Raji (cell line): ENCODE measurements around the gene NCBP3.

Experiments
- POLR2A ChIP-seq: IDR thresholded peaks from 2 replicates; pipeline ENCODE4 v1.6.1; 2011; ENCODE audit warnings: low read depth, low read length, control low read depth; ENCODE audit not compliant: insufficient read depth

Gene NCBP3

DNA sequence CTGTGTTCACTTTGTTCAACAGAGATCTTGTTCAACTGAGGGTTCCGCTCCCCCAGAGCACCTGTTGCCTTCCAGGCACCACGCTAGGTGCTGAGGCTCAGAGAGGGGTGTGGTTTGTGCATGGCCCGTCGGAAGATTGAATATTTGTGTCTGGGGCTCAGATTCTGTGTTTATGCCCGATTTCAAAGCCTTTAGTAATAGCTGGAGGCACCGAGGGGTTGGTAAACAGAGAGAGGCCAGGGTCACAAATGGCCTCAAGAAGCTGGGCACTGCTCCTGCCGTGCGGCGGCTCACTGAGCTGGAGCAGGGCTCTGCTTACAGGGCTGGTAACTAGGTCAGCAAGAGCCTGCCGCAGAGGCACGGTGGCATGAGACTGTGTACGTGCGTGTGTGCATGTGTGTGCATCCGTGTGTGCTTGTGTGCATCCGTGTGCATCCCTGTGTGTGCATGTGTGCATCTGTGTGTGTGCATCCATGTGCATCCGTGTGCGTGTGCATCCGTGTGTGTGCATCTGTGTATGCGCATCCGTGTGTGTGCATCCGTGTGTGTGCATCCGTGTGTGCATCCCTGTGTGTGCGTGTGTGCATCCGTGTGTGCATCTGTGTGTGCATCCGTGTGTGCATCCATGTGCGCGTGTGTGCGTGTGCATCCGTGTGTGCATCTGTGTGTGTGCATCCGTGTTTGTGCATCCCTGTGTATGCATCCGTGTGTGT lies 50.5 kb downstream of the NCBP3 start:
- TF ChIP-seq POLR2A, result no peak

DNA sequence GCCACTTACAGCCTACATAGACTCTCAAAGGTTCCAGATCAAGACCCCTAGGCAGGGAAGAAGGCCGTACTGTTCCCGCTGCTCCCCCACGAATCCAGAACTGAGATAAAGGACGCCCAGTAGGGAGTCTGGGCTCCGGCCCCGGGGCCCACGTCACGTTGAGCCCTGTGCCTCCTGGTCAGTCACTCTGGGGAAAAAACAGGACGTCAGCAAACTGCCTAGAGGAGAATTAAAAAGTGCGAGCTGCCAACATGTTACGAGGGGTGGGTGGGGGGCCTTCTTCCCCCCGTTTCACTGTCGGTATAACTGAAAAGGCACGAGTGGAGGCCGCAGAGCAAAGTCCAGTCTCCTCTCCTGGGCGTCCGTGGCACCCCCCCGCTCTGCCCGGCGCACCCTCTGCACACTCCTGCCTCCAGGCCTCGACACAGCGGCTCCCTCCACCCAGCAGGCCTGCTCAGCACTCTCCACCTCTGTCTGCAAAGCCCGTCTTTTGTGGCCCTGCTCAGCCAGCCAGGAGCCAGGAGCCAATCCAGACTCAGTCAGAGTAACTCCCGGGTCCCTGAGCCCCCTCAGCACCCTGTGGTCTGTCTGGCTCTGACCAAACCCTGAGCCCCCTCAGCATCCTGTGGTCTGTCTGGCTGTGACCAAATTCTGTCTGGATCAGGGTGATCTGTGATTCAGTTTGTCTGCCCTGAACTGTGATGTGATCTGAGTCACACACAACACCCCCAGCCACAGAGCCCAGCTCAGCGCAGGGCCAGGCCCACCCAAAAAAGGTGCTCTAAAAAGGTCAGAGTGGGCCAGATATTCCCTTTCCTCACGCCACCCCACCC lies 51.3 kb downstream of the NCBP3 start:
- TF ChIP-seq POLR2A, result no peak

DNA sequence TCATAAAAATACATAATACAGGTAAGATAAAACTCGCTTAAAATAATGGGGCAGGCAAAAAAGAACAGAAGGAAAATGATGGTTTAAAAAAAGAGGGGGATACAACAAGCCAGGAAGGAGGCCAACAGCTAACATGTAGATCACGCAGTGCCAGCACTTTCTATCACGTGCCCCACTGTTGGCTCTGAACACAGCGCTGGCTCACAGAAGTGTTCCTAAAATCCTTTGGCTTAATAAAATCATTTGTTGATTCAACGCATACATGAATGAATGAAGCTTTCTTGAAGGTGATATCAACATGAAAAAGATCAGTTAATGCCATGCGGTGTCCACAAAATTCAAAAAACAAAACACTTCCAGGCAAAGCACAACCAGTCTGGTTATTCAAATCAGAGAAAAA lies 53.6 kb downstream of the NCBP3 start:
- no peak for TF ChIP-seq POLR2A

DNA sequence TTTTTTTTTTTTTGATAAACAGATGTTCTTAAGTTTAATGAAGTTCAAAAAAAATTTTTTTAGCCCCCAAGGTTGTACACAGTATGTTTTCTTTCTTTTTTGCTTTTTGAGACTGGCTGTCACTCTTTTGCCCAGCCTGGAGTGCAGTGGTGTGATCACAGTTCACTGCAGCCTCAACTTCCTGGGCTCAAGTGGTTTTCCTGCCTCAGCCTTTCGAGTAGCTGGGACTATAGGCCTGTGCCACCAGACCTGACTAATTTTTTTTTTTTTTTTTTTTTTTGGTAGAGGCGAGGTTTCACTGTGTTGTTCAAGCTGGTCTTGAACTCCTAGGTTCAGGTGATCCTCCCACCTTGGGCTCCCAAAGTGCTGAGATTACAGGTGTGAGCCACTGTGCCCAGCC lies 57.8 kb downstream of the NCBP3 start:
- no peak for TF ChIP-seq POLR2A

DNA sequence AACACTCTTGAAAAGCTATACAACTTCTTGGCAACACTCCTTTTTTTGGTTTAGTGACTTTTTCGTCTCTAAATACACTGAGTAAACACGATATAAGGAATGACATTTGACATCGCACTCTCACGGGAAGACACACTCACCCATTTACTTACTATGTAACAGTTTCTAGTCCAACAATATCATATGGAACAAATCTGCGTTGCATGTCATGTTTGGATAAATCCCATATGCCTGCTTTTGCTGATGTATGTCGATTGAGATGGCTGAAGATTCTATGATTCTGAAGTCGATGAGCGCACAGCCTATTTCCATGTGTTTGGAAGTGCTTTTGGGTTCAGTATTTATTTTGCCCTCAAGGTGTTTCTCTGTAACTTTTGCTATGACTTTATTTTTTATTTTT lies 63.3 kb downstream of the NCBP3 start:
- no peak for TF ChIP-seq POLR2A

DNA sequence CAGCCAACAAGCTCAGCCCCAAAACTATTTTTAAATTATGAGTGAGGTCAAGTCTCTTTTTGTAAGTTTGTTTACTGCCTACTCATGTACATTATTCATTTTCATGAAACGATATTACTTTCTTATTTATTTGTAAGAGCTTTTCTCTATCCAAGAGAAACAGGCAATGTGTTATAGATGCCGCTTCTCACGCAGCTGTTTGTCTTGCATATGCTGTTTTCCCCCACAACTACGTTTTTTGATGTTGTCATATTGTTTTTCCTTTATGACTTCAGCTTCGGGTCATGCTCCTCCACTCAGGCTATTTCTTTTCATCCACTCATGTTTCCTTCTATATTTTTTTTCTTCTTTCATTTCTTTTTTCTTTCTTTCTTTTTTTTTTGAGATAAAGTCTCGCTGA lies 65.1 kb downstream of the NCBP3 start:
- TF ChIP-seq POLR2A, result no peak

DNA sequence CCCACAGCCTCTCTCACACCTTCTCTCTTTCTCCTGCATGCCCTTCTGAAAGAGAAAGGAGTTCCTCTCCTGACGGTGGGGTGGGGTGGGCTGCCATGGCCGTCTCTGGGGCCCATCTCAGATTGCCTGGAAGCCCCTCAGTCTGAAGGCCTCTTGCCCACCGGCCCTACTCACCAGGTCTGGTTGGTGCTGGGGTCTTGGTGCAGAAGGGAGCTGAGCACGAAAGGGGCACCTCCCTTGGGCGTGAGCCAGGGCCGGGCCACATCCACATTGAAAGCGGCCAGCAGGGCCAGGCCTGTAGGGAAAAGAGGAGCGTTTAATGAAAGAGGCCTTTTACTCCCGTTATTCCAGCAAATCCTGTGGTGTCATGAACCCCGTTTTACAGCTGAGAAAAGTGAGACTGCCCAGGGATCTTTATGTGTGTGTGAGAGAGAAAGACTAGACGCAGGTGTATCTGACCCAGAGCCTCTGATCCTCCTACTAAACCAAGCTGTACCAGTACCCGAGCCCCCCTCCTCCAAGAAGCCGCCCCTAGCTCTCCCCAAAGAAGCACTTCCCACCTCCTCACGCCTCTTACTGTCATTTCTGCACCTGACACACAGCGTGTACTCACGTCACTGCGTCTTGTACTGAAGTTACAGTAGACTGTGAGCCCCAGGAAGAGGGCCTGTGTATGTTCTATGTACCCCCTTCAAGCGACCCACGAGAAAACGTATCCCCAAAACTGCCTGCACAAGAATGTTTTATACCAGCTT lies 68.5 kb downstream of the NCBP3 start:
- TF ChIP-seq POLR2A, result no peak

DNA sequence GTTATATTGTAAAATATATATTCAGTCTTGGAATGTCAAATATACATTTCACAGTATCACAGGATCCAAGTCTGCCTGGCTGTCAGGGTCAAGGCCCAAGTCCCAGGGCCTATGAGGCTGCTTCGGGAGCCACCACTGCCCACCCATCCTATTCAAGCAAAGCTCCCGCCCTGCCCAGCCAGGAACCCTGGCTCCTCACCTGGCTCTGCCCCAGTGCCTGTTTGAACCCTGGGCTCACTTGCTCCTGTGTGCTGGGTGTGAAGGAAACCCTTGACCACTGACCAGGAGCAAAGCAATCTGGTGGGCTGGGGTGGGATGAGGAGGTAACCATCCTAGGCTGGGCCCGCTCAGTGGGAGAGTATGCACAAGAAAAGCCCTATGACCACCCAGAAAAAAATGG lies 72.1 kb downstream of the NCBP3 start:
- TF ChIP-seq POLR2A, result no peak

DNA sequence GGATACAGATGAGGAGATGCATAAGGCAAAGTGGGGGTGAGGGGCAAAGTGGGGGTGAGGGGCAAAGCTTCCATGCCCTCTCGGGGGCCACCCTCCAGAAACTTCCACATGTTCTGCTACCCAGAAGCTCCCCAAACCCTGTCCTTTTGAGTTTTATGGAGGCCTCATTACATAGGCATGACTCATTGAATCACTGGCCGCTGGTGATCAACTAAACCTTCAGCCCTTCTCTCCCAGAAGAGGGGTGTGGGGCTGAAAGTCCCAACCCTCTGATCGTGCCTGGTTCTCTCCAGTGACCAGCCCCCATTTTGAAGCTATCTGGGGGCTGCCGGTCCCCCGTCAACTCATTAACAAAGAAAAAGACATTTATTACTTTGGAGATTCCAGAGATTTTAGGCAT lies 72.5 kb downstream of the NCBP3 start:
- no peak for TF ChIP-seq POLR2A

DNA sequence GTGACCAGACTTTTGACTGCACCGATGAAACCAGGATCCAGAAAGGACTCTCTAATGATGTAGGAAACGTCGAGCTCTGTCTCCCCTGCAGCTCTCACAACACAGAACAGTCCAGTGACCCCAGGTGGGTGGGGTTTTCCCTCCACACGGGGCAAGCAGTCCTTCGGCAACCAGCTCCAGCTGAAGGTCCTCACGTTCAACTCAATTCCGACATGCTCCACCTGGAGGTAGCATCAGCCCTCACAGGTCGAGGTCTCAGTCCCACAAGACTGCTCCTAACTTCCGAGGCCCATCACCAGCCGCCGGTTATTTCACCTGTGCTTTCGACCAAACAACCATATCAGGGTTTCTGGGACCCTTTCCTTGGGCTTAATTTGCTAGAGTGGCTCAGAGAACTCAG lies 73.3 kb downstream of the NCBP3 start:
- TF ChIP-seq POLR2A, result no peak

DNA sequence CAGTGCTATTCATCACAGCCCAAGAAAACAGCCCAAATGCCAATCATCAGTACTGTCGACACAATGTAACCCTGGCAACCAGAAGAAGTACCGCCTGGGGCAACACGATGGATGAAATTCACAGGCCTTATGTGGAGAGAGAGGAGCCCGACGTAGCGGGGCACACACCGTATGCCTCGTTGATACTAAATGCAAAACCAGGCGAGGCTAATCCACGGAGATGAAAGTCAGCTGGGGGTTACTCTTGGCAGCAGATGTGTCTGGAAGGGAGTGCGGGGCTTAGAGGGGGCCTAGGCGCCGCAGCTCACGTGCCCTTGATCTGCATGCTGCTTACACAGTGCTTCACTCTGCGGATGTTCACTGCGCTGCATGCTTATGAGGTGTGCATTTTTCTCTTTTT lies 74.9 kb downstream of the NCBP3 start:
- no peak for TF ChIP-seq POLR2A

DNA sequence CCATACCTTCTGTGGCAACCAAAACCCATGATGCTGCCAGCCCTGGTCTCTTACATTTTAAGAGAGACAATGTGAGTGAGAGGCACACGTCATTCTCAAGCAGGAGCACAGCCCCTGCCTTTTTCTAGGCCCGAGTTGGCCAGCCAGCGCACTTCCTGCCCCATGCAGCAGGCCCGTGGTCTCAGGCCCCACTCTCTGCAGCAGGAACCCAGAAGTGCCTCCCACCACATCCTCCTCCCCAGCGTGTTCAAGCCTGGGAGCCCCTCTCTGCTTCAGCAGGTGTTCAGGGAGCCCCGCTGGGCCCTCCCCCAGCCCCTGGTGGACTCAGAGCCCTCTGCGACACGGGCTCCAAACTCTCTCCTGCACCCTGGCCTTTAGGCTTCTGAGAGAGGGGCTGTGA lies 75.6 kb downstream of the NCBP3 start:
- TF ChIP-seq POLR2A, result no peak

DNA sequence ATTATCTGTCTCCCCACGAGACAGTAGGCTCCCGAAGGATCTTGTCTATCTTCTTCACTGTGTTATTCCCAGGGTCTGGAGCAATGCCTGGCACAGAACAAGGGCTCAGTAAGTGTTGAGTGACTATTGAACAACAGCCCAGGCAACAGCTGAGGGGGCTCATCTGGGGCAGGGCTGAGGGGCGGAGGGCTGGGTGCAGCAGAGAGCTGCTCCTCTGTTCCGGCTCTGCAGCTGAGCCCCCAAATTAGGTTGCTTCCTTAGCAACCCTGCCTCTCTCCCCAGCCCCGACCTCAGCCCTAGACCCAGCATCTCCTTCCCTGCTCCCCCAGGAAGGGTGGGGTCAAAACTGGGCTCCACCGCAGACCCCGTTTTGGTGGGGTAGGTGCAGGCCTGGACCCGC lies 77.3 kb downstream of the NCBP3 start:
- TF ChIP-seq POLR2A, result no peak

DNA sequence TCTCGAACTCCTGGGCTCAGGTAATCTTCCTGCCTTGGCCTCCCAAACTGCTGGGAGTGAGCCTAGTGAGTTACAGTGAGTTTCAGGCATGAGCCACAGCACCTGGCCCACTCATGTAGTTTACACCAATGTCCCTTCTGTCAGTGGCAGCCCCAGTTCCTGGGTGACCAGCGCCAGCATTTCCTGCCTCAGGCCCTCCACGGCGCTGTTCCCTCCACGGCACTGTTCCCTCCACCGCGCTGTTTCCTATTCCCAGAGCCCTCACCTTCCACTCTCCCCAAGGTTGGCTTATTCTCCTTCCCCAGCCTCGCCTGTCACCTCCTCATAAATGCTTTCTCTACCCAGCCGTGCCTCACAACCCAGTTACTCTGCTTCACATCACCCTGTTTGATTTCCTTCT lies 77.7 kb downstream of the NCBP3 start:
- no peak for TF ChIP-seq POLR2A

DNA sequence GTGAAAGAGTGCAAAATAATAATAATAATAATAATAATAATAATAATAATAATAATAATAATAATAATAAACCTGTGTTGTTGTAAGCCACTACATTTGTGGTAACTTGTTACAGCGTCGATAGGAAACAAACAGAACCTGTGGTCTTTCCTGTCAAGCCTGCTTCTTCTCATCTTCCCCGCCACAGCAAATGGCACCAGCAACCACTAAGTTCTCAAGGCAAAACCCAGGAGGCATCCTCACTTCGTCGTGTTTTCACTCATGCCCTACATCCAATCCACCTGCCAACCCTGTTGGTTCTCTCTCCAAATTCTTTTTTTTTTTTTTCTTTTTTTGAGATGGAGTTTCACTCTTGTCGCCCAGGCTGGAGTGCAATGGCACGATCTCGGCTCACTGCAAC lies 79.3 kb downstream of the NCBP3 start:
- no peak for TF ChIP-seq POLR2A

DNA sequence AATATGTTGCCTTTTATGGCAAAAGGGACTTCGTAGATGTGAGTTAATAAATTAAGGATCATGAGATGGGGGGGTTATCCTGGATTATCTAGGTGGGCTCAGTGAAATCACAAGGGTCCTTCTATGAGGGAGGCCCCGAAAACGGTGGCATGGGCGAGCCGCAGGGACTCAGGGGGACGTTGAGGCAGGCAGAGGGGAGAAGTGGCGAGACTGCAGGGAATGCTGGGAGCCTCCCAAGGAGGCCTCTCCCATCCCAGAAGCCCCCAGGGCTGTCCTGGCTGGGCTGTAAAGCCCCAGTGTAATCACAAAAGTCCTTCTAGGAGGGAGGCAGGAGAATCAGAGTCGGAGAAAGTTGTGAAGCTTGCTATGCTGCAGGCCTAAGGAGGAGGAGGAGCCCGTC lies 80.1 kb downstream of the NCBP3 start:
- no peak for TF ChIP-seq POLR2A
